Progenitor cell of endocrine pancreas (in vitro differentiated cells): ENCODE results near the gene SERF2. TPM values are rescaled to one million over a fixed set of nuclear protein-coding genes. Genes with fewer than 3 reads are reported as not detected.
A peak's percentile ranks its signal among the peaks of the same experiment; 100 is the strongest.

ENCODE experiments used
- DNase-seq: peaks from one replicate; pipeline ENCODE4 v3.0.0; 2021; ENCODE audit warnings: low spot score; ENCODE audit not compliant: unreplicated experiment
- H3K27ac Mint-ChIP-seq: 2 replicates; pipeline ENCODE4 v1.8.0; 2021; ENCODE audit warnings: mild to moderate bottlenecking, moderate library complexity, mixed read lengths
- H3K27me3 Mint-ChIP-seq: 2 replicates; pipeline ENCODE4 v1.8.0; 2021; ENCODE audit warnings: mixed read lengths
- H3K36me3 Mint-ChIP-seq: 2 replicates; pipeline ENCODE4 v1.8.0; 2022; ENCODE audit warnings: mixed read lengths; ENCODE audit not compliant: insufficient read depth
- H3K4me1 Mint-ChIP-seq: 2 replicates; pipeline ENCODE4 v1.8.0; 2021; ENCODE audit warnings: low read depth, mixed read lengths
- H3K4me3 Mint-ChIP-seq: 2 replicates; pipeline ENCODE4 v1.8.0; 2021; ENCODE audit warnings: low read depth, mild to moderate bottlenecking, moderate library complexity, mixed read lengths
- H3K9me3 Mint-ChIP-seq: 2 replicates; pipeline ENCODE4 v1.8.0; 2021; ENCODE audit warnings: low read depth, mixed read lengths
- total RNA-seq: library from RNA; stranded (reverse); gene quantifications from 2 replicates; pipeline ENCODE4 v1.2.1, GENCODE V29; 2021
- TF ChIP-seq, protein P1 (sequence below): fragments of 200-600 bp; sonication (generic); IDR thresholded peaks from one replicate; pipeline ENCODE4 v1.5.0; 2021; ENCODE audit warnings: antibody characterized with exemption, mild to moderate bottlenecking; ENCODE audit not compliant: unreplicated experiment

SERF2 gene
- total RNA-seq, 1 donor from 2014 or later, result 612 TPM

DNA sequence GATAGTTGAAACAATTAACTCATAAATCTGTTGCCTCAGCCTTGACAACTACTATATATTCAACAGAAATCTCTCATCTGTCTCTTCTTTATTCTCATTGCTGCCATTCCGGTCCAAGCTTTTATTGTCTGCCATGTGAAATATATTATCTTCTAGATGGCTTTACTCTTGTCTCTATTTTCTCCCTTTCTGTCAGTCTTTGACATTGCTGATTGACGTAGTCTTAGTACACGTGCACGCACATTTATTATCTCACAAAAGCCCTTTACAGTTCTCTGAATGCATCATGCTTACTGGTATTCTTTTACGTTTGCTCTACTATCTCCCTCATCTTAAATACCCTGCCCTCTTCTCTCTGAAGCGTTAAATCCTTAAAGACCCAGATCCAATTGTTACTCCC lies 40.2 kb upstream of the SERF2 start:
- DNase-seq, result no peak
- Mint-ChIP-seq H3K4me1 (peaks cover 24% of the 10 kb centered on the region), H3K9me3 (no peaks in the 10 kb centered on the region), H3K36me3 (peaks cover 18% of the 10 kb centered on the region), H3K27ac (no peak overlapping the region), H3K4me3 (no peak overlapping the region), H3K27me3 (no peaks in the 10 kb centered on the region)
- TF ChIP-seq, protein P1, sequence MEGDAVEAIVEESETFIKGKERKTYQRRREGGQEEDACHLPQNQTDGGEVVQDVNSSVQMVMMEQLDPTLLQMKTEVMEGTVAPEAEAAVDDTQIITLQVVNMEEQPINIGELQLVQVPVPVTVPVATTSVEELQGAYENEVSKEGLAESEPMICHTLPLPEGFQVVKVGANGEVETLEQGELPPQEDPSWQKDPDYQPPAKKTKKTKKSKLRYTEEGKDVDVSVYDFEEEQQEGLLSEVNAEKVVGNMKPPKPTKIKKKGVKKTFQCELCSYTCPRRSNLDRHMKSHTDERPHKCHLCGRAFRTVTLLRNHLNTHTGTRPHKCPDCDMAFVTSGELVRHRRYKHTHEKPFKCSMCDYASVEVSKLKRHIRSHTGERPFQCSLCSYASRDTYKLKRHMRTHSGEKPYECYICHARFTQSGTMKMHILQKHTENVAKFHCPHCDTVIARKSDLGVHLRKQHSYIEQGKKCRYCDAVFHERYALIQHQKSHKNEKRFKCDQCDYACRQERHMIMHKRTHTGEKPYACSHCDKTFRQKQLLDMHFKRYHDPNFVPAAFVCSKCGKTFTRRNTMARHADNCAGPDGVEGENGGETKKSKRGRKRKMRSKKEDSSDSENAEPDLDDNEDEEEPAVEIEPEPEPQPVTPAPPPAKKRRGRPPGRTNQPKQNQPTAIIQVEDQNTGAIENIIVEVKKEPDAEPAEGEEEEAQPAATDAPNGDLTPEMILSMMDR, result no peak

DNA sequence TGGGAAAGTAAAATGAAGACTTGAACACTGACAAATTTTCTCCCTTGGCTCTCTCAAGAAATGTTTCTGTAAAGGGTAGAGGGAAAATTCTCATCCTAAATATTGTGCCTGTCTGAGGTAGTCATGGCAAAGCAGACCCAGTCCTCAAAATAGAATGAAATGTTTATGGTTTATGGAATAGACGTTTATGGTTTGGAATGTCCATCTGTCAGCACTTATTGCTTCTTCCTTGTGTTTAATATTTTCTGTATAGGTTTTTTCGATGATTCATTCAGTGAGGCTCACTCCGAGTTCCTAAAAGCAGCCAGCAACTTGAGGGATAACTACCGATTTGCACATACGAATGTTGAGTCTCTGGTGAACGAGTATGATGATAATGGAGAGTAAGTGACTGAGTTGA lies 29.3 kb upstream of the SERF2 start:
- peak overlapping the region; percentile 31 for H3K27ac Mint-ChIP-seq
- no peak overlapping the region for H3K4me3 Mint-ChIP-seq
- H3K27me3 Mint-ChIP-seq, result no peaks in the 10 kb centered on the region
- H3K4me1 Mint-ChIP-seq, result no peaks in the 10 kb centered on the region
- DNase-seq, result no peak
- TF ChIP-seq, protein P1, result no peak
- H3K36me3 Mint-ChIP-seq, result peaks cover 30% of the 10 kb centered on the region
- no peaks in the 10 kb centered on the region for H3K9me3 Mint-ChIP-seq

- Mint-ChIP-seq H3K9me3 (no peaks in the 10 kb centered on the region), H3K36me3 (peaks cover 39% of the 10 kb centered on the region), H3K4me1 (no peaks in the 10 kb centered on the region), H3K27ac (no peak overlapping the region), H3K27me3 (no peaks in the 10 kb centered on the region), H3K4me3 (no peak overlapping the region)
- DNase-seq, result no peak
- TF ChIP-seq, protein P1, result no peak
Measured at GRCh38 chr15:43763819-43764446, 28.2 kb upstream of the SERF2 start.

DNA sequence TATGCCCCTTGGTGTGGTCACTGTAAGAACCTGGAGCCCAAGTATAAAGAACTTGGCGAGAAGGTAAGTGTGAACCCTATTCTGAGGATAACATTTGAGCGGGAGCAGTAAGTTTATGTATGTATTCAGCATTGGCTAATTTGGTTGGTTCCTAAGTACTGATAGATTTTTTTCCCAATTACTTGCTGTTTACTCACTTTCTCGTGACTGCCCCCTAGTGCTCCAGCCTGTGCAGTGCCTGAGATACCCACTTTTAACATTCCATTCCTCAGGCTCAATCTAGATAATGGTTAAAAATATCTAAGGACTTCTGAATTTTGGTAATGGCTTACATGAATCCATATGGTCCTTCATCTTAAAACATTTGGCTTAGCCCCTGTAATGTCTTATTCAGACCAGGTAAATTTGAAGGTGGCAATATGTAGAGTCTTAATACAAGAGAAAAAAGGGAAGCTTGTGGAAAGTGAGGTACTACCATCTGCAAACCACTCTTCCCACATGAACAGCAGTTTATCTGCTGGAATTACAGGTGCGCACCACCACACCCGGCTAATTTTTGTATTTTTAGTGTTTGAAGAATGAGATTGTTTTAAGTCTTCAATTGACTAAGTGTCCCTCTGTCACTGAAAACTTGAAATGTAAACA lies 22.4 kb upstream of the SERF2 start:
- H3K4me1 Mint-ChIP-seq, result no peaks in the 10 kb centered on the region
- no peak overlapping the region for H3K4me3 Mint-ChIP-seq
- no peaks in the 10 kb centered on the region for H3K9me3 Mint-ChIP-seq
- H3K27me3 Mint-ChIP-seq, result no peaks in the 10 kb centered on the region
- peak; percentile 33 for DNase-seq
- TF ChIP-seq, protein P1, result peak; percentile 82
- H3K27ac Mint-ChIP-seq, result peak overlapping the region; percentile 59
- H3K36me3 Mint-ChIP-seq, result peaks cover 48% of the 10 kb centered on the region

GRCh38 chr15:43771816-43772215 lies 20.3 kb upstream of the SERF2 start:
- Mint-ChIP-seq H3K4me1 (peaks cover 2% of the 10 kb centered on the region), H3K27ac (no peak overlapping the region), H3K4me3 (no peak overlapping the region), H3K36me3 (peaks cover 38% of the 10 kb centered on the region), H3K27me3 (no peaks in the 10 kb centered on the region), H3K9me3 (no peaks in the 10 kb centered on the region)
- DNase-seq, result no peak
- TF ChIP-seq, protein P1, result no peak
